Gastroesophageal sphincter (tissue), 3 donors: ENCODE results near the gene YLPM1.

ENCODE experiments used
- CTCF ChIP-seq, 4 experiments: fragments of 200-600 bp in 2 of 4; fragments of 450-650 bp in 2 of 4; sonication (generic) in 1 of 4; IDR thresholded peaks; one replicate each; pipeline ENCODE4 v1.5.1; 2017 to 2019; ENCODE audit warnings: antibody characterized with exemption in 4 of 4, mild to moderate bottlenecking in 2 of 4, moderate library complexity in 2 of 4
- POLR2A ChIP-seq, 2 donors: fragments of 450-650 bp; IDR thresholded peaks; one replicate each; pipeline ENCODE4 v1.6.1; 2017; ENCODE audit warnings: antibody characterized with exemption in 2 of 2, mild to moderate bottlenecking in 2 of 2, moderate library complexity in 1 of 2
- POLR2AphosphoS5 ChIP-seq: sonication (generic); formaldehyde crosslinking; IDR thresholded peaks from one replicate; pipeline ENCODE4 v1.6.1; 2017; ENCODE audit warnings: antibody characterized with exemption

GRCh38 chr14:74804219-74804825, 41.2 kb downstream of the YLPM1 start:
- TF ChIP-seq POLR2A (IDR thresholded peaks at IDR 0.05), result no peak
- TF ChIP-seq CTCF (IDR thresholded peaks at IDR 0.05), result peak in 2 of 4 experiments; percentile 33 to 41
- TF ChIP-seq POLR2AphosphoS5, result no peak
